PC-9 (cell line): ENCODE data around the gene MYOM3. TPM values are rescaled to one million over a fixed set of nuclear protein-coding genes. Genes with fewer than 3 reads are reported as not detected.

Experiments
- BruUV-seq: library from RNA; stranded (reverse); fragments of 400-500 nt; replicated peaks from 2 replicates; lab custom pipeline; 2021; lab: Mats Ljungman, UMichigan
- CTCF ChIA-PET: fragments of 300-600 bp; sonication (Branson Sonifier 250); formaldehyde crosslinking; loops from one replicate; lab custom pipeline; 2022; ENCODE audit warnings: antibody characterized with exemption; lab: Charles Lee
- POLR2A ChIA-PET: fragments of 300-600 bp; sonication (Branson Sonifier 250); formaldehyde crosslinking; loops from one replicate; lab custom pipeline; 2022; ENCODE audit warnings: antibody characterized with exemption; ENCODE audit not compliant: unreplicated experiment; lab: Charles Lee
- DNase-seq, 2 experiments: peaks; one replicate each; pipeline versions ENCODE4 v3.0.0 to v3.0.0-alpha.2; 2015 to 2022; ENCODE audit warnings: mixed read lengths in 1 of 2
- H2AFZ ChIP-seq: fragments of 200-600 bp; sonication (generic); 2 replicates; pipeline ENCODE4 v1.8.1; 2017; ENCODE audit warnings: antibody characterized with exemption
- H3F3A ChIP-seq: fragments of 200-600 bp; sonication (generic); 2 replicates; pipeline ENCODE4 v1.8.1; 2017; ENCODE audit warnings: antibody characterized with exemption, mild to moderate bottlenecking, low read depth; ENCODE audit not compliant: insufficient read depth
- H3K27ac ChIP-seq: fragments of 200-600 bp; sonication (generic); 2 replicates; pipeline ENCODE4 v1.6.1; 2016; ENCODE audit warnings: mixed run types
- H3K27me3 ChIP-seq: fragments of 200-600 bp; sonication (generic); 2 replicates; pipeline ENCODE4 v1.6.1; 2016; ENCODE audit warnings: low read depth, mixed run types; ENCODE audit not compliant: insufficient read depth
- H3K36me3 ChIP-seq: fragments of 200-600 bp; sonication (generic); 2 replicates; pipeline ENCODE4 v1.6.1; 2016; ENCODE audit warnings: low read depth, mixed run types
- H3K4me1 ChIP-seq: fragments of 200-600 bp; sonication (generic); replicated peaks from 2 replicates; pipeline ENCODE4 v1.6.1; 2016; ENCODE audit warnings: mixed run types; ENCODE audit not compliant: insufficient read depth
- H3K4me2 ChIP-seq: fragments of 200-600 bp; sonication (generic); 2 replicates; pipeline ENCODE4 v1.6.1; 2017; ENCODE audit warnings: mixed run types
- H3K4me3 ChIP-seq: fragments of 200-600 bp; sonication (generic); 2 replicates; pipeline ENCODE4 v1.6.1; 2016; ENCODE audit warnings: mixed run types
- H3K79me2 ChIP-seq: fragments of 200-600 bp; sonication (generic); 2 replicates; pipeline ENCODE4 v1.6.1; 2017; ENCODE audit warnings: low read depth, mixed run types
- H3K9me2 ChIP-seq: fragments of 200-600 bp; sonication (generic); 2 replicates; pipeline ENCODE4 v1.8.1; 2017; ENCODE audit warnings: mild to moderate bottlenecking; ENCODE audit not compliant: insufficient read depth
- H3K9me3 ChIP-seq: fragments of 200-600 bp; sonication (generic); 2 replicates; pipeline ENCODE4 v1.8.1; 2016; ENCODE audit warnings: low read depth; ENCODE audit not compliant: insufficient read depth
- H4K20me1 ChIP-seq: fragments of 200-600 bp; sonication (generic); 2 replicates; pipeline ENCODE4 v1.8.1; 2017; ENCODE audit not compliant: insufficient read depth
- CTCF ChIP-seq: fragments of 200-600 bp; sonication (generic); conservative IDR thresholded peaks from 2 replicates; pipeline ENCODE4 v1.6.1; 2017; ENCODE audit warnings: mixed run types, antibody characterized with exemption, mild to moderate bottlenecking, moderate library complexity
- EZH2 ChIP-seq: fragments of 200-600 bp; sonication (generic); IDR thresholded peaks from 2 replicates; pipeline ENCODE4 v1.8.0; 2017; ENCODE audit warnings: antibody characterized with exemption, low read depth
- intact Hi-C: fragments of 100-400 bp; cut with micrococcal nuclease; formaldehyde crosslinking; loops from one replicate; pipeline ENCODE4 v1.10.0; 2022; ENCODE audit not compliant: unreplicated experiment
- total RNA-seq: library from RNA; stranded (reverse); gene quantifications from 2 replicates; pipeline ENCODE4 v1.2.3, GENCODE V29; 2021

The MYOM3 gene
- total RNA-seq, 1 experiment from 2014 or later, result 11.9 TPM

- H4K20me1 ChIP-seq, result no peaks in the 10 kb centered on the region
- no peaks in the 10 kb centered on the region for H3K9me2 ChIP-seq
- H3K27ac ChIP-seq, result no peak overlapping the region
- BruUV-seq, result no TSS peak
- H2AFZ ChIP-seq, result no peak overlapping the region
- H3K36me3 ChIP-seq, result no peaks in the 10 kb centered on the region
- peak; percentile 88 for TF ChIP-seq CTCF
- no peak for TF ChIP-seq EZH2
- intact Hi-C loops, result loop anchor here (1.0 to 5.0 kb wide), 4 partner anchors 36 to 320 kb away; no protein-coding TSS in a partner anchor
- H3K4me1 ChIP-seq, result no peaks in the 10 kb centered on the region
- no peaks in the 10 kb centered on the region for H3F3A ChIP-seq
- no peak overlapping the region for H3K4me2 ChIP-seq
- peak; percentile 57 to 76 for DNase-seq
- POLR2A ChIA-PET, result interaction anchor here (0.5 to 0.6 kb wide), 2 partner anchors 165 to 1366 kb away, joined by 3 to 6 read pairs; no protein-coding TSS in a partner anchor
- H3K4me3 ChIP-seq, result no peak overlapping the region
- no peaks in the 10 kb centered on the region for H3K79me2 ChIP-seq
- CTCF ChIA-PET, result interaction anchor here (0.6 to 1.3 kb wide), 4 partner anchors 72 to 291 kb away, joined by 3 to 5 read pairs (median 4); partner anchors contain the start of gene IL22RA1
- H3K9me3 ChIP-seq, result no peaks in the 10 kb centered on the region
- no peaks in the 10 kb centered on the region for H3K27me3 ChIP-seq
Measured at GRCh38 chr1:24070821-24071393, 41.0 kb downstream of the MYOM3 start.

GRCh38 chr1:24069817-24070216 lies 42.1 kb downstream of the MYOM3 start:
- Histone ChIP-seq H3F3A (no peaks in the 10 kb centered on the region), H3K4me3 (no peak overlapping the region), H3K4me1 (no peaks in the 10 kb centered on the region), H3K9me3 (no peaks in the 10 kb centered on the region), H3K4me2 (no peak overlapping the region), H2AFZ (no peak overlapping the region), H3K36me3 (no peaks in the 10 kb centered on the region), H3K27me3 (no peaks in the 10 kb centered on the region), H3K27ac (no peak overlapping the region), H3K79me2 (no peaks in the 10 kb centered on the region), H4K20me1 (no peaks in the 10 kb centered on the region), H3K9me2 (no peaks in the 10 kb centered on the region)
- POLR2A ChIA-PET, result no interaction called here
- DNase-seq, result no peak
- CTCF ChIA-PET, result no interaction called here
- intact Hi-C loops, result loop anchor here (2.0 to 5.0 kb wide), 2 partner anchors 37 to 129 kb away; no protein-coding TSS in a partner anchor
- no TSS peak for BruUV-seq
- TF ChIP-seq EZH2 (no peak), CTCF (no peak)

- Histone ChIP-seq H2AFZ (no peak overlapping the region), H3K27me3 (no peaks in the 10 kb centered on the region), H3K9me3 (no peaks in the 10 kb centered on the region), H3K4me3 (no peak overlapping the region), H3F3A (no peaks in the 10 kb centered on the region), H4K20me1 (no peaks in the 10 kb centered on the region), H3K27ac (no peak overlapping the region), H3K79me2 (no peaks in the 10 kb centered on the region), H3K9me2 (no peaks in the 10 kb centered on the region), H3K4me1 (no peaks in the 10 kb centered on the region), H3K4me2 (no peak overlapping the region), H3K36me3 (no peaks in the 10 kb centered on the region)
- ChIA-PET POLR2A (no interaction called here), CTCF (no interaction called here)
- TF ChIP-seq EZH2 (no peak), CTCF (no peak)
- intact Hi-C loops, result no loop called here
- DNase-seq, result no peak
- no TSS peak for BruUV-seq
Measured at GRCh38 chr1:24067978-24068377, 44.0 kb downstream of the MYOM3 start.
